Neuronal stem cell (in vitro differentiated cells): Measurements from ENCODE around the gene CEP68.

Source experiments
- DNase-seq: peaks from one replicate; pipeline ENCODE4 v3.0.0-alpha.2; 2013; ENCODE audit warnings: low spot score
- H2AFZ ChIP-seq: one replicate; pipeline ENCODE4 v1.6.1; 2013; ENCODE audit warnings: mild to moderate bottlenecking, low read length, inconsistent platforms
- H2AK5ac ChIP-seq: 2 replicates; pipeline ENCODE4 v1.6.1; 2013; ENCODE audit warnings: low read depth, mild to moderate bottlenecking, inconsistent platforms, low read length, moderate library complexity, mixed read lengths
- H2BK120ac ChIP-seq: 2 replicates; pipeline ENCODE4 v1.6.1; 2013; ENCODE audit warnings: low read depth, mild to moderate bottlenecking, inconsistent platforms, low read length, moderate library complexity, mixed read lengths
- H2BK12ac ChIP-seq: one replicate; pipeline ENCODE4 v1.6.1; 2013; ENCODE audit warnings: low read length, inconsistent platforms
- H2BK15ac ChIP-seq: 2 replicates; pipeline ENCODE4 v1.6.1; 2013; ENCODE audit warnings: mild to moderate bottlenecking, low read length, inconsistent platforms, mixed read lengths
- H2BK5ac ChIP-seq: one replicate; pipeline ENCODE4 v1.6.1; 2013; ENCODE audit warnings: inconsistent platforms, mild to moderate bottlenecking, low read length, moderate library complexity
- H3K14ac ChIP-seq: one replicate; pipeline ENCODE4 v1.6.1; 2013; ENCODE audit warnings: low read length, inconsistent platforms
- H3K18ac ChIP-seq: 2 replicates; pipeline ENCODE4 v1.6.1; 2013; ENCODE audit warnings: low read length, inconsistent platforms
- H3K23ac ChIP-seq: 2 replicates; pipeline ENCODE4 v1.6.1; 2013; ENCODE audit warnings: low read depth, mild to moderate bottlenecking, mixed read lengths, low read length, inconsistent platforms; ENCODE audit not compliant: poor library complexity
- H3K27ac ChIP-seq: replicated peaks from 3 replicates; pipeline ENCODE4 v1.5.1; 2013; ENCODE audit warnings: low read length, inconsistent platforms
- H3K27me3 ChIP-seq, 3 experiments: 2 replicates each; pipeline ENCODE4 v1.6.1; 2013; ENCODE audit warnings: low read length in 3 of 3, mild to moderate bottlenecking in 2 of 3, inconsistent platforms in 1 of 3, low read depth in 1 of 3, mixed read lengths in 1 of 3, moderate library complexity in 1 of 3; ENCODE audit not compliant: control insufficient read depth in 3 of 3, insufficient read depth in 3 of 3
- H3K36me3 ChIP-seq, 2 donors: replicated peaks in 1 of 2; 2 replicates each; pipeline ENCODE4 v1.6.1; 2013; ENCODE audit warnings: low read length in 2 of 2; ENCODE audit not compliant: control insufficient read depth in 2 of 2, insufficient read depth in 2 of 2
- H3K4ac ChIP-seq: 2 replicates; pipeline ENCODE4 v1.6.1; 2013; ENCODE audit warnings: inconsistent platforms, mild to moderate bottlenecking, low read length, moderate library complexity
- H3K4me1 ChIP-seq, 2 donors: 1 replicate in 1 of 2; 2 replicates in 1 of 2; pipeline ENCODE4 v1.6.1; 2013; ENCODE audit warnings: low read length in 2 of 2, low read depth in 1 of 2; ENCODE audit not compliant: control insufficient read depth in 2 of 2, insufficient read depth in 1 of 2
- H3K4me2 ChIP-seq: one replicate; pipeline ENCODE4 v1.6.1; 2013; ENCODE audit warnings: mild to moderate bottlenecking, low read length, inconsistent platforms; ENCODE audit not compliant: insufficient read depth, poor library complexity, severe bottlenecking
- H3K4me3 ChIP-seq, 2 donors: 2 replicates each; pipeline ENCODE4 v1.5.1; 2013; ENCODE audit warnings: low read length in 2 of 2, mild to moderate bottlenecking in 2 of 2, inconsistent platforms in 1 of 2, moderate library complexity in 1 of 2
- H3K79me1 ChIP-seq: one replicate; pipeline ENCODE4 v1.6.1; 2013; ENCODE audit warnings: low read depth, mild to moderate bottlenecking, inconsistent platforms, low read length, moderate library complexity
- H3K9ac ChIP-seq: one replicate; pipeline ENCODE4 v1.6.1; 2013; ENCODE audit warnings: mild to moderate bottlenecking, low read depth, low read length, inconsistent platforms; ENCODE audit not compliant: poor library complexity
- H3K9me3 ChIP-seq, 2 donors: replicated peaks in 1 of 2; 2 replicates each; pipeline versions ENCODE3 to v1.6.1; 2013; ENCODE audit warnings: low read length in 2 of 2, mild to moderate bottlenecking in 2 of 2, inconsistent platforms in 1 of 2, low read depth in 1 of 2, mixed read lengths in 1 of 2, moderate library complexity in 1 of 2; ENCODE audit not compliant: control insufficient read depth in 2 of 2, insufficient read depth in 1 of 2
- H4K8ac ChIP-seq: one replicate; pipeline ENCODE4 v1.6.1; 2013; ENCODE audit warnings: low read depth, mild to moderate bottlenecking, inconsistent platforms, low read length, moderate library complexity
- H4K91ac ChIP-seq: one replicate; pipeline ENCODE4 v1.6.1; 2013; ENCODE audit warnings: low read length, low read depth, mild to moderate bottlenecking, inconsistent platforms; ENCODE audit not compliant: poor library complexity
- WGBS, 2 donors: extraction: QIAGEN DNeasy Blood & Tissue Kit; methylation state at CpG; one replicate each; pipeline ENCODE4 v1.1.7; 2013; ENCODE audit warnings: missing lambda C conversion rate in 2 of 2, mixed read lengths in 1 of 2; ENCODE audit not compliant: insufficient read length in 2 of 2, insufficient replicate concordance in 1 of 2; ENCODE audit errors: extremely low coverage in 2 of 2; 5-methylcytosine and 5-hydroxymethylcytosine counted together

The CEP68 gene

DNA sequence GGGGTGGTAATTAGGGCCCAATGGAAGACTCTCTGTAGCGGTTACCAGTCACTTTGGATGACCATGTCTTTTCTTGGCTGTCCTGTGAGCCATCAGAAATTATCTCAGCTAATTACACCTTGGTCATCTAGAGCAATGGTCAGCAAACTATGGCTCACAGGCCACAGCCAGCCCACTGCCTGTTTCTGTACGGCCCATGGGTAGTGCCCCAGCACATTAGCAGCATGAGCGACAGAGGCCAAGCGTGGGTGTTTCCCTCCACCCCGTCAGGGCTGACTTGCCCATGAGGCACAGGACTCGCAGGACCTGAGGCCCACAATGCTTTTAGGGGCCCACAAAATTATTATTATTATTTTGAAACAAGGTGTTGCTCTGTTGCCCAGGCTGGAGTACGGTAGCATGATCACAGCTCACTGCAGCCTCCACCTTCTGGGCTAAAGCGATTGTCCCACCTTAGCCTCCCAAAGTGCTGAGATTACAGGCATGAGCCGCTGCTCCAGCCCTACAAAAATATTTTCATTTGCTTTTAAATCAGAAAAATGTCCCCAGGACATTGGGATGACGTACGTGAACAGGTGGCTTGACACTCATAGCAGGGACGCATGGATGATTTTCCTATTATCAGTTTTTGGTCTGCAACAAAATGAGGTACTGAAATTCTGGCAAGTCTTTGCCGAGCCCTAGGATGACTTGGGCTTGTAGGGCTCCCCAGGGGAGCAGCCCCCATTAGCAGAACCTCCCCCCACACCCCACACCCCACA lies 29.3 kb upstream of the CEP68 start:
- H3K9me3 ChIP-seq, result no peaks in the 10 kb centered on the region
- no peak overlapping the region for H3K27ac ChIP-seq
- H2BK12ac ChIP-seq, result no peak overlapping the region
- H3K18ac ChIP-seq, result no peak overlapping the region
- H3K14ac ChIP-seq, result no peak overlapping the region
- H3K4me3 ChIP-seq, result no peak overlapping the region
- H3K23ac ChIP-seq, result no peak overlapping the region
- H3K4me2 ChIP-seq, result no peak overlapping the region
- H3K9ac ChIP-seq, result no peak overlapping the region
- H2BK120ac ChIP-seq, result no peak overlapping the region
- H4K91ac ChIP-seq, result no peak overlapping the region
- WGBS, 2 donors, result no CpG with 5 or more reads among the region's 13 CpGs
- no peak overlapping the region for H2BK15ac ChIP-seq
- H2AFZ ChIP-seq, result no peak overlapping the region
- H3K36me3 ChIP-seq, result peaks cover 2 to 22% of the 10 kb centered on the region in 2 donors
- no peaks in the 10 kb centered on the region for H3K27me3 ChIP-seq
- no peak overlapping the region for H2AK5ac ChIP-seq
- no peak for DNase-seq
- H3K4me1 ChIP-seq, result peaks cover 7 to 8% of the 10 kb centered on the region in 2 donors
- no peak overlapping the region for H3K4ac ChIP-seq
- H2BK5ac ChIP-seq, result no peak overlapping the region
- no peak overlapping the region for H4K8ac ChIP-seq
- no peaks in the 10 kb centered on the region for H3K79me1 ChIP-seq

GRCh38 chr2:65027616-65028244 lies 28.5 kb upstream of the CEP68 start:
- H2AFZ ChIP-seq, result no peak overlapping the region
- H3K9ac ChIP-seq, result no peak overlapping the region
- no peak overlapping the region for H2AK5ac ChIP-seq
- WGBS, 2 donors, result no CpG with 5 or more reads among the region's 8 CpGs
- H3K18ac ChIP-seq, result no peak overlapping the region
- H4K8ac ChIP-seq, result no peak overlapping the region
- H4K91ac ChIP-seq, result no peak overlapping the region
- no peak overlapping the region for H3K4me2 ChIP-seq
- H2BK12ac ChIP-seq, result no peak overlapping the region
- H3K4me1 ChIP-seq, result peaks cover 7 to 8% of the 10 kb centered on the region in 2 donors
- no peak overlapping the region for H3K14ac ChIP-seq
- no peaks in the 10 kb centered on the region for H3K27me3 ChIP-seq
- no peak overlapping the region for H3K4ac ChIP-seq
- H3K36me3 ChIP-seq, result peaks cover 2 to 14% of the 10 kb centered on the region in 2 donors
- no peak overlapping the region for H2BK5ac ChIP-seq
- no peak for DNase-seq
- H2BK15ac ChIP-seq, result no peak overlapping the region
- H3K23ac ChIP-seq, result no peak overlapping the region
- H3K79me1 ChIP-seq, result no peaks in the 10 kb centered on the region
- H3K27ac ChIP-seq, result no peak overlapping the region
- H2BK120ac ChIP-seq, result no peak overlapping the region
- H3K9me3 ChIP-seq, result no peaks in the 10 kb centered on the region
- H3K4me3 ChIP-seq, result no peak overlapping the region

DNA sequence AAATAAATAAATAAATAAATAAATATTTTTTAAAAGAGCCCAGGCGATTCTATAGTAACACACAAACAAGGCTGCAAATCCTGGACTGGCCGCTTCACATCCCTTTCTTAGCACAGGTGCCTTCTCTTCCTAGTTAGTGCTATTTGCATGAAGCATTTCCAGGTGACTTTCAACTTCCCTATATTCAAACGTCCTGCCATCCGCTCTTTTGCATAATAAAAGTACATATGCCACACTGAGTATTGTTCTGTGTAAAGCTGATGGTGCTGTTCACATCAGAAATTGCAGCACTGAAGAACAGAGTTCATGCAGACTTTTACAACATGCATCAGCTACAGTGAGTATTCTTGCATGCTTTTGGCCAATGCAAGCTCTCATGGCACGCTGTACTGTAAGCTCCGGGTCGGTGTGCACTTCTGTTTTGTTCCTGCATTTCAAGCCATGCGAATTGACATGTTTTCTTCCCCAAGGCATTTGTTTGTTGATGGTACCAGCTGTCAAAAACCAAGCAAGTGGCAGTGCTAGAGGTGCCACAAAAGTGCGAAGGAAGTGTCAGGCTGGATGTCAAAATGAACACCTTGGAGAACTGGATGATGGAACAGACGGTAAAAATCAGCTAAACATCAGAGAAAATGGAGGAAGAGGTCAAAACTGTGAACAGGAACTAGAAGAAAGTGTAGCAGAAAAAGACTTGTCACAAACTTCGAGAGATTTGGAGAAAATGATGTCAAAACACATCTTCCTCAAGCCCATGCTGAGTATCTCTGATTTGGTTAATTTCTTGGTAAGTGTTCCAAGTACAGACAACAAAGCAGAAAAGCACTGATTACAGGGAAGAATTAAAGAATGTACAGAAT lies 25.5 kb upstream of the CEP68 start:
- H2AK5ac ChIP-seq, result no peak overlapping the region
- no peak overlapping the region for H2AFZ ChIP-seq
- H4K8ac ChIP-seq, result no peak overlapping the region
- H3K4me1 ChIP-seq, result peaks cover 4 to 7% of the 10 kb centered on the region in 2 donors
- H3K4ac ChIP-seq, result no peak overlapping the region
- H3K9me3 ChIP-seq, result no peaks in the 10 kb centered on the region
- no peak overlapping the region for H2BK15ac ChIP-seq
- no peak overlapping the region for H3K9ac ChIP-seq
- no peak overlapping the region for H2BK5ac ChIP-seq
- DNase-seq, result no peak
- H3K79me1 ChIP-seq, result no peaks in the 10 kb centered on the region
- no peaks in the 10 kb centered on the region for H3K36me3 ChIP-seq
- H3K23ac ChIP-seq, result no peak overlapping the region
- no peak overlapping the region for H3K4me2 ChIP-seq
- no peak overlapping the region for H4K91ac ChIP-seq
- no peak overlapping the region for H3K27ac ChIP-seq
- no peak overlapping the region for H2BK120ac ChIP-seq
- no peak overlapping the region for H3K4me3 ChIP-seq
- H3K14ac ChIP-seq, result no peak overlapping the region
- H2BK12ac ChIP-seq, result no peak overlapping the region
- H3K18ac ChIP-seq, result no peak overlapping the region
- no CpG with 5 or more reads among the region's 11 CpGs for WGBS, 2 donors
- H3K27me3 ChIP-seq, result no peaks in the 10 kb centered on the region
